SK-N-MC (cell line): Measurements from ENCODE around the gene SCP2.

Experiments used
- DNase-seq: peaks from one replicate; pipeline ENCODE4 v3.0.0-alpha.2; 2011; ENCODE audit warnings: low read depth, low spot score
- H3K27ac ChIP-seq: fragments of 200-600 bp; sonication (generic); 2 replicates; pipeline ENCODE4 v1.5.1; 2016; ENCODE audit warnings: mixed run types
- H3K36me3 ChIP-seq: fragments of 200-600 bp; sonication (generic); 2 replicates; pipeline ENCODE4 v1.6.1; 2017; ENCODE audit warnings: antibody characterized with exemption, low read length, mixed read lengths; ENCODE audit not compliant: insufficient read depth
- H3K4me3 ChIP-seq: fragments of 200-600 bp; sonication (generic); 2 replicates; pipeline ENCODE4 v1.5.1; 2016
- H3K9ac ChIP-seq: fragments of 200-600 bp; sonication (generic); 2 replicates; pipeline ENCODE4 v1.8.0; 2017; ENCODE audit warnings: mixed run types, mixed read lengths; ENCODE audit not compliant: insufficient read length
- H3K9me3 ChIP-seq: fragments of 200-600 bp; sonication (generic); 2 replicates; pipeline ENCODE4 v1.6.1; 2017; ENCODE audit warnings: low read depth, mild to moderate bottlenecking, antibody characterized with exemption, low read length, moderate library complexity, mixed read lengths
- EZH2 ChIP-seq: fragments of 200-600 bp; sonication (generic); IDR thresholded peaks from one replicate; pipeline ENCODE4 v1.6.1; 2017; ENCODE audit warnings: antibody characterized with exemption
- FOXP2 ChIP-seq: optimal IDR thresholded peaks from 2 replicates; pipeline ENCODE3; 2011; ENCODE audit warnings: mild to moderate bottlenecking, moderate library complexity; ENCODE audit not compliant: insufficient read depth; ENCODE audit errors: extremely low read length, control extremely low read depth
- POLR2AphosphoS5 ChIP-seq: IDR thresholded peaks from 2 replicates; pipeline ENCODE4 v1.6.1; 2012; ENCODE audit warnings: mild to moderate bottlenecking, low read depth, low read length, borderline replicate concordance

The SCP2 gene

DNA sequence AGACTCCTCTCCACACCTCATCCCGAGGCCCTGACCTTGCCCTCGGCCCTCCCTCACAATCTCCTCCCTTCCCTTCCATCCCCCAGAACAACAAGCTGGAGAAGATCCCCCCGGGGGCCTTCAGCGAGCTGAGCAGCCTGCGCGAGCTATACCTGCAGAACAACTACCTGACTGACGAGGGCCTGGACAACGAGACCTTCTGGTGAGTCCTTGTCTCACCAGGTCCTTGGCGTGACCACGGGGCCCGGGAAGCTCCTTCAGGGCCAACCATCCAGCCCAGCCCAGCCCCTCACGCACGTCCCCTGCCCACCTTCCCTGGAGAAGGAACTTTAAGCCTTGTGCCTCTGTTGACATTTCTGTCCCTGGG is 150.5 kb downstream of the SCP2 start:
- no peak for DNase-seq
- no peak overlapping the region for H3K4me3 ChIP-seq
- no peaks in the 10 kb centered on the region for H3K9me3 ChIP-seq
- no peak overlapping the region for H3K9ac ChIP-seq
- H3K36me3 ChIP-seq, result no peaks in the 10 kb centered on the region
- no peak overlapping the region for H3K27ac ChIP-seq
- TF ChIP-seq FOXP2 (no peak), POLR2AphosphoS5 (no peak), EZH2 (no peak)

DNA sequence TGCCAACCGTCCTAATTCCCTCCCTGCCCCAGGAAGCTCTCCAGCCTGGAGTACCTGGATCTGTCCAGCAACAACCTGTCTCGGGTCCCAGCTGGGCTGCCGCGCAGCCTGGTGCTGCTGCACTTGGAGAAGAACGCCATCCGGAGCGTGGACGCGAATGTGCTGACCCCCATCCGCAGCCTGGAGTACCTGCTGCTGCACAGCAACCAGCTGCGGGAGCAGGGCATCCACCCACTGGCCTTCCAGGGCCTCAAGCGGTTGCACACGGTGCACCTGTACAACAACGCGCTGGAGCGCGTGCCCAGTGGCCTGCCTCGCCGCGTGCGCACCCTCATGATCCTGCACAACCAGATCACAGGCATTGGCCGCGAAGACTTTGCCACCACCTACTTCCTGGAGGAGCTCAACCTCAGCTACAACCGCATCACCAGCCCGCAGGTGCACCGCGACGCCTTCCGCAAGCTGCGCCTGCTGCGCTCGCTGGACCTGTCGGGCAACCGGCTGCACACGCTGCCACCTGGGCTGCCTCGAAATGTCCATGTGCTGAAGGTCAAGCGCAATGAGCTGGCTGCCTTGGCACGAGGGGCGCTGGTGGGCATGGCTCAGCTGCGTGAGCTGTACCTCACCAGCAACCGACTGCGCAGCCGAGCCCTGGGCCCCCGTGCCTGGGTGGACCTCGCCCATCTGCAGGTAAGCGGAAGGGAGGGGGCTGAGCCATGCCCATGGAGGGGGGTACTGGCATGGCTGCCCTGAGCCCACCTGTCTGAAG is 151.4 kb downstream of the SCP2 start:
- no peaks in the 10 kb centered on the region for H3K36me3 ChIP-seq
- DNase-seq, result no peak
- TF ChIP-seq POLR2AphosphoS5 (no peak), EZH2 (no peak), FOXP2 (no peak)
- no peak overlapping the region for H3K9ac ChIP-seq
- no peak overlapping the region for H3K27ac ChIP-seq
- no peaks in the 10 kb centered on the region for H3K9me3 ChIP-seq
- no peak overlapping the region for H3K4me3 ChIP-seq

DNA sequence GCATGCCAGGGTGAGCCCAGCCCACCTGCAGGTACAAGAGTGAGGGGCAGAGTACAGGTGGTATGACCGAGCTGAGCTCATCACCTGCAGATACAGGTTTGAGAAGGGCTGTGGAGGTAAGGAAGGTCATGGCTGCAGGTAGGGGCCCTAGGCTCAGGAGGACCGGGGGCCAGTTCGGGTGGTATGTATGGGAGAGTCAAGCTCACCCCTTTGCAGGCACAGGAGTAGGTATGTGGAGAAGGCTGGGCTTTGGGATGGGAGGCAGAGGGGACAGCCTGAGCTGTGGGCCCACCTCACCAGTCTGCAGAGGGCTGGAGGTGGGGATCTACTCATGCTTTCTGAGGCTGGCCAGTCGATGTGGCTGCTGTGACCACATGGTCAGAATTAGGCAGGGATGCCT is 152.2 kb downstream of the SCP2 start:
- Histone ChIP-seq H3K9me3 (no peaks in the 10 kb centered on the region), H3K36me3 (no peaks in the 10 kb centered on the region), H3K9ac (no peak overlapping the region), H3K4me3 (no peak overlapping the region), H3K27ac (no peak overlapping the region)
- DNase-seq, result no peak
- no peak for TF ChIP-seq FOXP2
- TF ChIP-seq EZH2, result no peak

DNA sequence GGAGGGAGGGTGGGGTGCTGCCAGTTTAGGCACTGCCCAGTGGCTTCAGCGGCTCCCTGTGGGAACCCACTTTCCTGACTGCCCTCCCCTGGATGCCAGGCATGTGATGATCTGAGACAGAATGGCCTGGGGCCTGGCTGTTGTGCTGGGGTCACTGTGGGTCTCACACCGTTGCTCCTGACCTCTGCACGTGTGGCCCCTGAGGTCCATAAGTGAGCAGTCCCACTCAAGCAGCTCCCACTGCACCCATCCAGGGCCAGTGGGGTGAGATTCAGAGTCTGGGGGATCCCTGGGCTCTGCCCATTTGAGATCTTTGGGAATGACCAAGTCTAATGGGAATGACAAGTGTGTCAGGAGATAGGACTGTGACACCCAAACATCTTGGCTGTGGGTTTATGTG is 153.0 kb downstream of the SCP2 start:
- Histone ChIP-seq H3K9me3 (no peaks in the 10 kb centered on the region), H3K36me3 (no peaks in the 10 kb centered on the region), H3K4me3 (no peak overlapping the region), H3K27ac (no peak overlapping the region), H3K9ac (no peak overlapping the region)
- TF ChIP-seq EZH2 (no peak), POLR2AphosphoS5 (no peak), FOXP2 (no peak)
- no peak for DNase-seq

DNA sequence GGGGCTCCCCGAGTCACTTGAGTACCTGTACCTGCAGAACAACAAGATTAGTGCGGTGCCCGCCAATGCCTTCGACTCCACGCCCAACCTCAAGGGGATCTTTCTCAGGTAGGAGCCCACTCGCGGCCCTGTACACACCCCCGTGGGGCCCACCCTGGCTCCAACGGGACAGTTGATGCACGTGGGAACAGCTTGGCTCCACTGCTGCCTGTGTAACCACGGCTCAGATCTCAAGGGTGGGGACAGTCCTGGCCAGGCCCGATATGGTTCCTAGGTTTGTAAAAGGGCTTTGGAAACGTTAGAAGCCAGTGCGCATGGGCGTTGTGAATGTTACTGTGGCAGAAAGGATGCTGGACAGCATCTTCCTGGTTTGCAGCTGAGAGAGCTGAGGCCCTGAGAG is 153.7 kb downstream of the SCP2 start:
- Histone ChIP-seq H3K27ac (no peak overlapping the region), H3K9ac (no peak overlapping the region), H3K9me3 (no peaks in the 10 kb centered on the region), H3K36me3 (no peaks in the 10 kb centered on the region), H3K4me3 (no peak overlapping the region)
- no peak for TF ChIP-seq EZH2
- no peak for TF ChIP-seq POLR2AphosphoS5
- no peak for TF ChIP-seq FOXP2
- no peak for DNase-seq

DNA sequence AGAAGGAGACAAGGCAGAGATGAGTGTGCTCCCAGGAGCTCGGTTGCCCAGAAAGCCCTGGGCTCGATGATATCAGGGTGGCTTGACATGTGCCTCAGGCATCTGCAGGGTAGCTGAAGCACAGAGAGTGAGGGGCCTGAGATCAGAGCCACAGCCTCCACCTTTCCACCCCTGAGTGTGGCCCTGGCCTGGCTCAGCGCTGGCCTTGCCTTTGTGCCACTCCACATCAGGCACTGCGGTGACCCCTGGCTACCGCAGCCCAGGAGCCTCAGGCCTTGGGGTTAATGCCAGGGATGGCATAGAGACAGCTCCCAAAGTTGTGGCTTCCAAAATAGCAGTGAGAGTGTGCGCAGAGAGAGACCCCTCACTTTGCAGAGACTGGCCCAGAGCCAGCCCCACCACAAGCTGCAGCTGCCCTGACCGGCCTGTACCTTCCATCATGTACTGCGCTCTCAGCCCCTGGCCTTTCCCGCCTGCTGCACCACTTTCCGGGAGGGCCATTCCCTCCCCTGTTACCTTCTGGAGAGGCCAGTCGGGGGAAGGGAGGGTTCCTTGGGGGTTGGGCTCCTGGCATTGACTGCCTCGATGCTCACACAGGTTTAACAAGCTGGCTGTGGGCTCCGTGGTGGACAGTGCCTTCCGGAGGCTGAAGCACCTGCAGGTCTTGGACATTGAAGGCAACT is 154.4 kb downstream of the SCP2 start:
- no peak overlapping the region for H3K4me3 ChIP-seq
- H3K9ac ChIP-seq, result no peak overlapping the region
- no peak for DNase-seq
- H3K9me3 ChIP-seq, result no peaks in the 10 kb centered on the region
- H3K36me3 ChIP-seq, result no peaks in the 10 kb centered on the region
- TF ChIP-seq POLR2AphosphoS5 (no peak), FOXP2 (no peak), EZH2 (no peak)
- H3K27ac ChIP-seq, result no peak overlapping the region

DNA sequence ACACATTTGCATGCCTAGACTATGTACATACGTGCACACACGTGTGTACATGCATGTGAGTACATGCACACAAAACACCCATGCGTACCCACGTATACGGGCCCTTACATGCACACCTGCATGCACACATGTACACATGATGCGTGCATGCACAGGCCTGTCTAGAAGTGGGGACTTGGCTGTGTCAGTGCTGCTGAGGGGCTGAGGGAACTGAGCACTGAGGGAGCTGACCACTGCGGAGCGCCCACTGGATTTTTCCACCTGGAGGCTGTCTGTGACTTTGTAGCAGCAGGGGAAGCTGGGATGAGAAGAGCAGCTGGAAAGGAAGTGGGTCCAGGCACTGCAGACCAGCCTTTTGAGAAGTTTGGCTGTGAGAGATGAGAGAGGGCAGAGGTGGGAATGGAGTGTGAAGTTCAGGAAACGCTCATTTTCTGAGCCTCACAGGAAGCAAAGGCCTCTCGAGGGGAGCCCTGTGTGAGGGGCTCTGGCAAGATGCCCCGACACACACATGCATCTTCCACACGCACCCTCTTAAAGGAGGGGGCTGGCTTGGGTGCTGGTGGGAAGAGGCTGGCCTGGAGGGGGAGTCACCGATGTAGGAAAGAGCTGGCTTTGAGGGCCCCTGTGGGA is 155.9 kb downstream of the SCP2 start:
- no peaks in the 10 kb centered on the region for H3K9me3 ChIP-seq
- TF ChIP-seq EZH2 (no peak), POLR2AphosphoS5 (no peak), FOXP2 (no peak)
- no peaks in the 10 kb centered on the region for H3K36me3 ChIP-seq
- no peak overlapping the region for H3K27ac ChIP-seq
- no peak for DNase-seq
- no peak overlapping the region for H3K9ac ChIP-seq
- H3K4me3 ChIP-seq, result no peak overlapping the region

DNA sequence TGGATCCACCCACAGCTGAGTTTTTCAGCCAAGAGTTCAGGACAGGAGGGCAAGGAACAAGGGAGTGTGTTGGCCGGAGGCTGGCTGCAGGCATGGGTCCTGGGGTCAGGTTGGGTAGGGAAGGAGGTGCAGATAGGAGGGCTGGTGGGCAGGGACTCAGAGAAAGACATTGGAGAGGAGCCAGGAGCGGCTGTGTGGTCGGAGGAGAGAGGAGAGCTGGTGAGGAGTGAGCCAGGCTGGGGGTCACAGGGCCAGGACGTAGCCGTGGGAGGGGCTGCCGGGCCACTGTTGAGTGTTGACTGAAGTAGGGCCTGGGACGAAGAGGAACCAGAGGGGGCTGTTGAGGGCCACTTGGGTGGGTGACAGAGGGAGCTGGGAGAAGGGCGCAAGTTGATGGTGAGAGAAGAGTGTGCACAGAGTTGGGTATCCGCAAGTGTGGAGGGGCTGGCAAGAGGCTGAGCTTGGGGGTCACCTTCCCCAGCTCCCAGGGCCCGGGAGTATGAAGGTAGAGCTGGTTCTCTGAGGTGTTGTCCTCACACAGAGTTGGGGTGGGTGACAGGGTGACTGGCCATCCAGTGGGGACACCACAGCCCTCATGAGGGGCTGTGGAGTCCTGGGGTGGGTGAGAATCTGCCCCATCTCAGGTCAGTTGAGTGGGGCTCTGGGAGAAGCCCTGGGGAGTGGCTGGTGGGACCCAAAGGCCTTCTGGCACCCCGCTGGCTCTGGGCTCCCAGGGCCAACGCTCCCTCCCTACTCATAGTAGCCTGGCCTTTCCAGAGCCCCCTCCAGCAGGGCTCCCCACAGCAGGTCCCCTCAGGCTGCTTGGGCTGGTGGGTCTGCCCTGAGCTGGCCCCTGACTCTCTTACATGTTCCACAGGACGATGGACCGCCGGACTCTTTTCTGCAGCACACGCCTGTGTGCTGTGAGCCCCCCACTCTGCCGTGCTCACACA is 156.8 kb downstream of the SCP2 start:
- Histone ChIP-seq H3K9ac (no peak overlapping the region), H3K4me3 (no peak overlapping the region), H3K36me3 (no peaks in the 10 kb centered on the region), H3K9me3 (no peaks in the 10 kb centered on the region), H3K27ac (no peak overlapping the region)
- no peak for DNase-seq
- TF ChIP-seq FOXP2 (no peak), EZH2 (no peak), POLR2AphosphoS5 (no peak)

DNA sequence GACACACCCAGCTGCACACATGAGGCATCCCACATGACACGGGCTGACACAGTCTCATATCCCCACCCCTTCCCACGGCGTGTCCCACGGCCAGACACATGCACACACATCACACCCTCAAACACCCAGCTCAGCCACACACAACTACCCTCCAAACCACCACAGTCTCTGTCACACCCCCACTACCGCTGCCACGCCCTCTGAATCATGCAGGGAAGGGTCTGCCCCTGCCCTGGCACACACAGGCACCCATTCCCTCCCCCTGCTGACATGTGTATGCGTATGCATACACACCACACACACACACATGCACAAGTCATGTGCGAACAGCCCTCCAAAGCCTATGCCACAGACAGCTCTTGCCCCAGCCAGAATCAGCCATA is 157.5 kb downstream of the SCP2 start:
- DNase-seq, result no peak
- no peaks in the 10 kb centered on the region for H3K36me3 ChIP-seq
- TF ChIP-seq EZH2 (no peak), POLR2AphosphoS5 (no peak), FOXP2 (no peak)

More for the DNA sequence above, 157.5 kb downstream of the SCP2 start:
- H3K9me3 ChIP-seq, result no peaks in the 10 kb centered on the region
- H3K9ac ChIP-seq, result no peak overlapping the region
- H3K4me3 ChIP-seq, result no peak overlapping the region
- H3K27ac ChIP-seq, result no peak overlapping the region
